RPMI7951 (cell line): Measurements from ENCODE around the gene CHIC1. TPM values are rescaled to one million over a fixed set of nuclear protein-coding genes. Genes with fewer than 3 reads are reported as not detected.
A peak's percentile ranks its signal among the peaks of the same experiment; 100 is the strongest.
"Not testable (repeated sequence)": the region's sequence is repeated elsewhere in the genome, so short reads cannot be mapped to it uniquely, and the experiment has no call there.

Experiments
- DNase-seq: peaks from one replicate; pipeline ENCODE4 v3.0.0-alpha.2; 2012; ENCODE audit warnings: low read depth
- total RNA-seq: library from RNA; depleted of rRNA; stranded (reverse); fragments of >200 nt; shearing (Covaris generic); gene quantifications from 2 replicates; pipeline ENCODE4 v1.2.3, GENCODE V29; 2014; rRNA removed

CHIC1 gene
- 9.8 and 11.2 TPM in 2 replicates for total RNA-seq

GRCh38 chrX:73562984-73563737 lies at the start of gene CHIC1:
TSS of gene CHIC1 (plus strand) at chrX:73563197. CDS start at chrX:73563285, 88 bp downstream.
- DNase-seq = peak; percentile 65

- DNase-seq = not testable (repeated sequence)
Observed at GRCh38 chrX:73522823-73523222, 40.2 kb upstream of the CHIC1 start.

GRCh38 chrX:73524906-73525305 lies 38.1 kb upstream of the CHIC1 start:
- no peak for DNase-seq

GRCh38 chrX:73525928-73526690 lies 36.9 kb upstream of the CHIC1 start:
- no peak for DNase-seq

GRCh38 chrX:73531655-73532054 lies 31.3 kb upstream of the CHIC1 start:
- DNase-seq = not testable (repeated sequence)

GRCh38 chrX:73556159-73556558 lies 6.8 kb upstream of the CHIC1 start:
- no peak for DNase-seq

GRCh38 chrX:73561801-73562200 lies 1.2 kb upstream of the CHIC1 start:
- peak; percentile 13 for DNase-seq

GRCh38 chrX:73562458-73562857 lies 539 bp upstream of the CHIC1 start:
- no peak for DNase-seq

GRCh38 chrX:73563738-73564068 lies 706 bp downstream of the CHIC1 start:
- no peak for DNase-seq

GRCh38 chrX:73577361-73577760 lies 14.4 kb downstream of the CHIC1 start:
- DNase-seq = peak; percentile 85

GRCh38 chrX:73581002-73581628 lies 18.1 kb downstream of the CHIC1 start:
- DNase-seq = no peak

GRCh38 chrX:73597758-73598157 lies 34.8 kb downstream of the CHIC1 start:
- DNase-seq = not testable (repeated sequence)

GRCh38 chrX:73615022-73615421 lies 52.0 kb downstream of the CHIC1 start:
- DNase-seq = no peak

GRCh38 chrX:73641669-73642068 lies 78.7 kb downstream of the CHIC1 start:
- DNase-seq = not testable (repeated sequence)

- no peak for DNase-seq
Observed at GRCh38 chrX:73647212-73647611, 84.2 kb downstream of the CHIC1 start.

- no peak for DNase-seq
Observed at GRCh38 chrX:73647632-73648322, 84.8 kb downstream of the CHIC1 start.

- not testable (repeated sequence) for DNase-seq
Observed at GRCh38 chrX:73661322-73661721, 98.3 kb downstream of the CHIC1 start.

GRCh38 chrX:73668779-73669178 lies 105.8 kb downstream of the CHIC1 start:
- DNase-seq = no peak

- no peak for DNase-seq
Observed at GRCh38 chrX:73681408-73681807, 118.4 kb downstream of the CHIC1 start.

- DNase-seq = no peak
Observed at GRCh38 chrX:73683236-73683859, 120.4 kb downstream of the CHIC1 start.

- DNase-seq = not testable (repeated sequence)
Observed at GRCh38 chrX:73707014-73707413, 144.0 kb downstream of the CHIC1 start.

- no peak for DNase-seq
Observed at GRCh38 chrX:73728602-73729001, 165.6 kb downstream of the CHIC1 start.
